Peyer's patch (tissue), 4 donors: Measurements from ENCODE around the gene BMP7.

Experiments used
- POLR2A ChIP-seq, 2 donors: fragments of 450-650 bp; IDR thresholded peaks; one replicate each; pipeline ENCODE4 v1.5.1; 2017; ENCODE audit warnings: antibody characterized with exemption in 2 of 2, mild to moderate bottlenecking in 2 of 2, moderate library complexity in 2 of 2
- TF ChIP-seq, protein P1 (sequence below), 6 experiments: fragments of 450-650 bp in 4 of 6; fragments of 200-600 bp in 2 of 6; sonication (generic) in 1 of 6; IDR thresholded peaks; one replicate each; pipeline ENCODE4 v1.5.1; 2017 to 2019; ENCODE audit warnings: antibody characterized with exemption in 6 of 6, mild to moderate bottlenecking in 3 of 6, moderate library complexity in 1 of 6

DNA sequence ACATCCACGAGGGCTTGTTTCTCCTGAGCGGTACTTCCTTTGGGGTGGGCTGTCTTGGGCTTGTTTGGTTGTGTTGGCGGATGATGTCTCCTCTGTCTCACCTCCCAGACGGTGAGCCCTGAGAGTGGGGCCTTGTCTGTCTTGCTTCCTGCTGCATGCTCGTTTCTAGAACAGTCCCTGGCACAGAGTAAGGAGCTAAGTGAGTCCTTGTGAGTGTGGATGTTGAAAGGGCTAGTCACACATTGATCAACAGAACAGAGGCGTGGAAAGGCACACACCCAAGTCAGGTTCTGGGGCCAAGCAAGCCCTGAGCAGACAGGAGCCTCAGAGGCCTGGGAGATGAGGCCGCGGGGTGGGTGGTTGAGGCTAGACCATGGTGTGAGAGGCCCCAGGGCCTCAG lies 111.0 kb downstream of the BMP7 start:
- TF ChIP-seq, protein P1, sequence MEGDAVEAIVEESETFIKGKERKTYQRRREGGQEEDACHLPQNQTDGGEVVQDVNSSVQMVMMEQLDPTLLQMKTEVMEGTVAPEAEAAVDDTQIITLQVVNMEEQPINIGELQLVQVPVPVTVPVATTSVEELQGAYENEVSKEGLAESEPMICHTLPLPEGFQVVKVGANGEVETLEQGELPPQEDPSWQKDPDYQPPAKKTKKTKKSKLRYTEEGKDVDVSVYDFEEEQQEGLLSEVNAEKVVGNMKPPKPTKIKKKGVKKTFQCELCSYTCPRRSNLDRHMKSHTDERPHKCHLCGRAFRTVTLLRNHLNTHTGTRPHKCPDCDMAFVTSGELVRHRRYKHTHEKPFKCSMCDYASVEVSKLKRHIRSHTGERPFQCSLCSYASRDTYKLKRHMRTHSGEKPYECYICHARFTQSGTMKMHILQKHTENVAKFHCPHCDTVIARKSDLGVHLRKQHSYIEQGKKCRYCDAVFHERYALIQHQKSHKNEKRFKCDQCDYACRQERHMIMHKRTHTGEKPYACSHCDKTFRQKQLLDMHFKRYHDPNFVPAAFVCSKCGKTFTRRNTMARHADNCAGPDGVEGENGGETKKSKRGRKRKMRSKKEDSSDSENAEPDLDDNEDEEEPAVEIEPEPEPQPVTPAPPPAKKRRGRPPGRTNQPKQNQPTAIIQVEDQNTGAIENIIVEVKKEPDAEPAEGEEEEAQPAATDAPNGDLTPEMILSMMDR (IDR thresholded peaks at IDR 0.05) = no peak
- no peak for TF ChIP-seq POLR2A (IDR thresholded peaks at IDR 0.05)
